ENCODE results near the gene TCEAL4. TPM values are rescaled to one million over a fixed set of nuclear protein-coding genes. Genes with fewer than 3 reads are reported as not detected.
A peak's percentile ranks its signal among the peaks of the same experiment; 100 is the strongest.

Gene TCEAL4
- total and polyA plus RNA-seq, 2 experiments from 2014 or later, result 25.4 to 148 TPM

GRCh38 chrX:103586314-103586646 is 965 bp downstream of the TCEAL4 start:
- DNase-seq (ENCODE audit: low spot score), result no peak
- Histone ChIP-seq H3K4me2 (peak overlapping the region; percentile 64), H3K4me1 (ENCODE audit: insufficient read depth) (no peaks in the 10 kb centered on the region), H3F3A (replicated peaks; ENCODE audit: low read depth) (no peaks in the 10 kb centered on the region), H4K20me1 (replicated peaks; ENCODE audit: insufficient read depth) (no peaks in the 10 kb centered on the region), H3K27me3 (ENCODE audit: insufficient read depth) (no peaks in the 10 kb centered on the region), H3K27ac (ENCODE audit: low read depth) (no peak overlapping the region), H3K4me3 (peak overlapping the region; percentile 76), H3K9me2 (ENCODE audit: insufficient read depth) (no peaks in the 10 kb centered on the region; the same call in 1 of the 2 replicates), H3K36me3 (ENCODE audit: insufficient read depth) (no peaks in the 10 kb centered on the region), H3K79me2 (replicated peaks; ENCODE audit: insufficient read depth) (no peaks in the 10 kb centered on the region), H2AFZ (no peak overlapping the region)
- Mint-ChIP-seq H3K9me3 (no peaks in the 10 kb centered on the region; the same call in 2 of the 3 replicates), H3K27me3 (ENCODE audit: insufficient read depth, low read depth, poor library complexity) (peaks cover 6% of the 10 kb centered on the region), H3K4me1 (peaks cover 7% of the 10 kb centered on the region; the same call in 2 of the 3 replicates), H3K36me3 (ENCODE audit: low read depth) (peaks cover 11% of the 10 kb centered on the region), H3K4me3 (peak overlapping the region; percentile 94), H3K27ac (peak overlapping the region; percentile 82)
- no peak for TF ChIP-seq EZH2phosphoT487 (IDR thresholded peaks at IDR 0.05; ENCODE audit: unreplicated experiment)
- no peak for TF ChIP-seq STAT1 (IDR thresholded peaks at IDR 0.05; ENCODE audit: unreplicated experiment)
- TF ChIP-seq, protein P1, sequence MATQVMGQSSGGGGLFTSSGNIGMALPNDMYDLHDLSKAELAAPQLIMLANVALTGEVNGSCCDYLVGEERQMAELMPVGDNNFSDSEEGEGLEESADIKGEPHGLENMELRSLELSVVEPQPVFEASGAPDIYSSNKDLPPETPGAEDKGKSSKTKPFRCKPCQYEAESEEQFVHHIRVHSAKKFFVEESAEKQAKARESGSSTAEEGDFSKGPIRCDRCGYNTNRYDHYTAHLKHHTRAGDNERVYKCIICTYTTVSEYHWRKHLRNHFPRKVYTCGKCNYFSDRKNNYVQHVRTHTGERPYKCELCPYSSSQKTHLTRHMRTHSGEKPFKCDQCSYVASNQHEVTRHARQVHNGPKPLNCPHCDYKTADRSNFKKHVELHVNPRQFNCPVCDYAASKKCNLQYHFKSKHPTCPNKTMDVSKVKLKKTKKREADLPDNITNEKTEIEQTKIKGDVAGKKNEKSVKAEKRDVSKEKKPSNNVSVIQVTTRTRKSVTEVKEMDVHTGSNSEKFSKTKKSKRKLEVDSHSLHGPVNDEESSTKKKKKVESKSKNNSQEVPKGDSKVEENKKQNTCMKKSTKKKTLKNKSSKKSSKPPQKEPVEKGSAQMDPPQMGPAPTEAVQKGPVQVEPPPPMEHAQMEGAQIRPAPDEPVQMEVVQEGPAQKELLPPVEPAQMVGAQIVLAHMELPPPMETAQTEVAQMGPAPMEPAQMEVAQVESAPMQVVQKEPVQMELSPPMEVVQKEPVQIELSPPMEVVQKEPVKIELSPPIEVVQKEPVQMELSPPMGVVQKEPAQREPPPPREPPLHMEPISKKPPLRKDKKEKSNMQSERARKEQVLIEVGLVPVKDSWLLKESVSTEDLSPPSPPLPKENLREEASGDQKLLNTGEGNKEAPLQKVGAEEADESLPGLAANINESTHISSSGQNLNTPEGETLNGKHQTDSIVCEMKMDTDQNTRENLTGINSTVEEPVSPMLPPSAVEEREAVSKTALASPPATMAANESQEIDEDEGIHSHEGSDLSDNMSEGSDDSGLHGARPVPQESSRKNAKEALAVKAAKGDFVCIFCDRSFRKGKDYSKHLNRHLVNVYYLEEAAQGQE (IDR thresholded peaks at IDR 0.05; ENCODE audit: unreplicated experiment), result no peak
- TF ChIP-seq ETS1 (IDR thresholded peaks at IDR 0.05), result no peak
- TF ChIP-seq, protein P2, sequence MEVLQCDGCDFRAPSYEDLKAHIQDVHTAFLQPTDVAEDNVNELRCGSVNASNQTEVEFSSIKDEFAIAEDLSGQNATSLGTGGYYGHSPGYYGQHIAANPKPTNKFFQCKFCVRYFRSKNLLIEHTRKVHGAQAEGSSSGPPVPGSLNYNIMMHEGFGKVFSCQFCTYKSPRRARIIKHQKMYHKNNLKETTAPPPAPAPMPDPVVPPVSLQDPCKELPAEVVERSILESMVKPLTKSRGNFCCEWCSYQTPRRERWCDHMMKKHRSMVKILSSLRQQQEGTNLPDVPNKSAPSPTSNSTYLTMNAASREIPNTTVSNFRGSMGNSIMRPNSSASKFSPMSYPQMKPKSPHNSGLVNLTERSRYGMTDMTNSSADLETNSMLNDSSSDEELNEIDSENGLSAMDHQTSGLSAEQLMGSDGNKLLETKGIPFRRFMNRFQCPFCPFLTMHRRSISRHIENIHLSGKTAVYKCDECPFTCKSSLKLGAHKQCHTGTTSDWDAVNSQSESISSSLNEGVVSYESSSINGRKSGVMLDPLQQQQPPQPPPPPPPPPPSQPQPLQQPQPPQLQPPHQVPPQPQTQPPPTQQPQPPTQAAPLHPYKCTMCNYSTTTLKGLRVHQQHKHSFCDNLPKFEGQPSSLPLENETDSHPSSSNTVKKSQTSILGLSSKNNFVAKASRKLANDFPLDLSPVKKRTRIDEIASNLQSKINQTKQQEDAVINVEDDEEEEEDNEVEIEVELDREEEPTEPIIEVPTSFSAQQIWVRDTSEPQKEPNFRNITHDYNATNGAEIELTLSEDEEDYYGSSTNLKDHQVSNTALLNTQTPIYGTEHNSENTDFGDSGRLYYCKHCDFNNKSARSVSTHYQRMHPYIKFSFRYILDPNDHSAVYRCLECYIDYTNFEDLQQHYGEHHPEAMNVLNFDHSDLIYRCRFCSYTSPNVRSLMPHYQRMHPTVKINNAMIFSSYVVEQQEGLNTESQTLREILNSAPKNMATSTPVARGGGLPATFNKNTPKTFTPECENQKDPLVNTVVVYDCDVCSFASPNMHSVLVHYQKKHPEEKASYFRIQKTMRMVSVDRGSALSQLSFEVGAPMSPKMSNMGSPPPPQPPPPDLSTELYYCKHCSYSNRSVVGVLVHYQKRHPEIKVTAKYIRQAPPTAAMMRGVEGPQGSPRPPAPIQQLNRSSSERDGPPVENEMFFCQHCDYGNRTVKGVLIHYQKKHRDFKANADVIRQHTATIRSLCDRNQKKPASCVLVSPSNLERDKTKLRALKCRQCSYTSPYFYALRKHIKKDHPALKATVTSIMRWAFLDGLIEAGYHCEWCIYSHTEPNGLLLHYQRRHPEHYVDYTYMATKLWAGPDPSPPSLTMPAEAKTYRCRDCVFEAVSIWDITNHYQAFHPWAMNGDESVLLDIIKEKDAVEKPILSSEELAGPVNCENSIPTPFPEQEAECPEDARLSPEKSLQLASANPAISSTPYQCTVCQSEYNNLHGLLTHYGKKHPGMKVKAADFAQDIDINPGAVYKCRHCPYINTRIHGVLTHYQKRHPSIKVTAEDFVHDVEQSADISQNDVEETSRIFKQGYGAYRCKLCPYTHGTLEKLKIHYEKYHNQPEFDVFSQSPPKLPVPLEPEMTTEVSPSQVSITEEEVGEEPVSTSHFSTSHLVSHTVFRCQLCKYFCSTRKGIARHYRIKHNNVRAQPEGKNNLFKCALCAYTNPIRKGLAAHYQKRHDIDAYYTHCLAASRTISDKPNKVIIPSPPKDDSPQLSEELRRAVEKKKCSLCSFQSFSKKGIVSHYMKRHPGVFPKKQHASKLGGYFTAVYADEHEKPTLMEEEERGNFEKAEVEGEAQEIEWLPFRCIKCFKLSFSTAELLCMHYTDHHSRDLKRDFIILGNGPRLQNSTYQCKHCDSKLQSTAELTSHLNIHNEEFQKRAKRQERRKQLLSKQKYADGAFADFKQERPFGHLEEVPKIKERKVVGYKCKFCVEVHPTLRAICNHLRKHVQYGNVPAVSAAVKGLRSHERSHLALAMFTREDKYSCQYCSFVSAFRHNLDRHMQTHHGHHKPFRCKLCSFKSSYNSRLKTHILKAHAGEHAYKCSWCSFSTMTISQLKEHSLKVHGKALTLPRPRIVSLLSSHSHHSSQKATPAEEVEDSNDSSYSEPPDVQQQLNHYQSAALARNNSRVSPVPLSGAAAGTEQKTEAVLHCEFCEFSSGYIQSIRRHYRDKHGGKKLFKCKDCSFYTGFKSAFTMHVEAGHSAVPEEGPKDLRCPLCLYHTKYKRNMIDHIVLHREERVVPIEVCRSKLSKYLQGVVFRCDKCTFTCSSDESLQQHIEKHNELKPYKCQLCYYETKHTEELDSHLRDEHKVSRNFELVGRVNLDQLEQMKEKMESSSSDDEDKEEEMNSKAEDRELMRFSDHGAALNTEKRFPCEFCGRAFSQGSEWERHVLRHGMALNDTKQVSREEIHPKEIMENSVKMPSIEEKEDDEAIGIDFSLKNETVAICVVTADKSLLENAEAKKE (CRISPR knock-in tag; IDR thresholded peaks at IDR 0.05), result no peak
- no peak for TF ChIP-seq EZH2 (IDR thresholded peaks at IDR 0.05; ENCODE audit: low read depth, unreplicated experiment)
- TF ChIP-seq JUNB (IDR thresholded peaks at IDR 0.05; ENCODE audit: unreplicated experiment), result no peak
- no peak for TF ChIP-seq ZNF114 (CRISPR knock-in tag; IDR thresholded peaks at IDR 0.05)
- no peak for TF ChIP-seq CTCF (conservative IDR thresholded peaks at IDR 0.05; ENCODE audit: low read depth in 2 of 2)
- TF ChIP-seq CREB1 (CRISPR knock-in tag; IDR thresholded peaks at IDR 0.05; ENCODE audit: low read depth), result no peak
- peak; percentile 41 for ATAC-seq

All from GM23338 (cell line).